GM21528 (cell line): ENCODE measurements around the gene CELA2A.
"Not testable (repeated sequence)": the region's sequence is repeated elsewhere in the genome, so short reads cannot be mapped to it uniquely, and the experiment has no call there.

Experiments used
- ATAC-seq: cut with Tn5 transposase; IDR thresholded peaks from one replicate; pipeline ENCODE4 v1.9.1; 2021; ENCODE audit warnings: mild to moderate bottlenecking, moderate library complexity; ENCODE audit not compliant: unreplicated experiment, low FRiP score

The CELA2A gene

DNA sequence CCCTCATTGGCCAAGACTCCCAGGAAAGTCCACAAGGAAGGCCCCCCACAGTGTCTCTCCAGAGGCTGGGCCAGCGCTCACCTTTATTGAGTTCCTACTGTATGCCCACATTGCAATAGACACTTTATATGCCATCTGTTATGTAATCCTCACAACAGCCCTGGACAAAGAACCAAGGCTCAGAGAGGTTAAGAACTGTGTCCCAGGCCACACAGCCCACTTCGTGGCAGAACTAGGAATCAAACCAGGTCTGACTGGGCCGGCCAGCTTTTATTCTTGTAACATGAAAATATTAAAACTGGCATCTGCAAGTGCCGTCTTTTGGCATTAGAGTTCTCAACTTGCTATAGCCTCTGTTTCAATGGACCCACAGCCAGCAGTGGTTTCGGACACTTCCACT, 13.8 kb upstream of the CELA2A start:
- ATAC-seq, result no peak

DNA sequence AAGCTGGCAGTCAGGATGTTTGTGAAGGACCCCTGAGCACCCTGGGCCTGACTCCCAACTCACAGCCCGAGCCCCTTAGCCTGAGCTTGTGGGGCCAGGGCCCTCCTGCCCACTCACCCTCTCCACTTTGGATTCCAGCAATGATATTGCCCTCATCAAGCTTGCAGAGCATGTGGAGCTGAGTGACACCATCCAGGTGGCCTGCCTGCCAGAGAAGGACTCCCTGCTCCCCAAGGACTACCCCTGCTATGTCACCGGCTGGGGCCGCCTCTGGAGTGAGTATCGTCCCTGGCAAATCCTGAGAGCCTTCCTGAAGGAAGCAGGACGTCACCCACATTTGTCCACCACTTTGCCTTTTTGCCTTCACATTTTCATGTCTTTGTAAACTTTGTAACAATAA, 13.3 kb upstream of the CELA2A start:
- ATAC-seq, result no peak

DNA sequence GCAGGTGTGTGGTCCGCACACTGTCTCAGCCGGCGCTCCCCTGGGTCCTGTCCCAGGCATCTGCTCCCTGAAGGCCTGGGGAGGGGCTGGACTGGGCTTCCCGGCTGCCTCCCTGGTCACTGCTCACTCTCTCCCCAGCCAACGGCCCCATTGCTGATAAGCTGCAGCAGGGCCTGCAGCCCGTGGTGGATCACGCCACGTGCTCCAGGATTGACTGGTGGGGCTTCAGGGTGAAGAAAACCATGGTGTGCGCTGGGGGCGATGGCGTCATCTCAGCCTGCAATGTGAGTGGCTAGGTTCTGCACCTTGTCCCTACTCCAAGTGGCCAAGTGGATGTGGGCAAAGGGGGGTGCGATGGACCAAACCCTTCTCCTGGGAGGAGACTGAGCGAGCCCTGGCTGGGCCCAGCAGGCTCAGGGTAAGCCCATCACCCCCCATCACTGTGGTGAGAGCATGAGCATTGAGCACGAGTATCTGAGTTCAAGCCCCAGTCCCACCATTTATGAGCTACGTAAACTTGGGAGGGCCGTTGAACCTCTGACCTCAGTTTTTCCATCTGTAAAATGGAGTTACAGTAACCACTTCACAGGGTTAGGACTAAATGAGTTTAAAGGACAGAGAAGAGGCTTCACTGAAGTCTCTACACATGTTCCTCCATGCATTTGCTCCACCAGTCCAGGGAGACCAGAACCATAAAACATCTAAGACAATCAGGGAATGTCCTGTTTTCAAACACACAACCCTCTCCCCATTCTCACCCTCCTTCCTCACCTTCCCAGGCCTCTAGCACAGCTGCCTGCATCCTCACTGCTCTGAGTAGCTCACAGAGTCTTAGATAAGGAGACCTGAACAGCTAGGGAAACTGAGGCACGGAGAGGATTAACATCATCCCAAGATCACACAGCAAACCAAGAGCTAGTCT, 11.8 kb upstream of the CELA2A start:
- ATAC-seq, result no peak

DNA sequence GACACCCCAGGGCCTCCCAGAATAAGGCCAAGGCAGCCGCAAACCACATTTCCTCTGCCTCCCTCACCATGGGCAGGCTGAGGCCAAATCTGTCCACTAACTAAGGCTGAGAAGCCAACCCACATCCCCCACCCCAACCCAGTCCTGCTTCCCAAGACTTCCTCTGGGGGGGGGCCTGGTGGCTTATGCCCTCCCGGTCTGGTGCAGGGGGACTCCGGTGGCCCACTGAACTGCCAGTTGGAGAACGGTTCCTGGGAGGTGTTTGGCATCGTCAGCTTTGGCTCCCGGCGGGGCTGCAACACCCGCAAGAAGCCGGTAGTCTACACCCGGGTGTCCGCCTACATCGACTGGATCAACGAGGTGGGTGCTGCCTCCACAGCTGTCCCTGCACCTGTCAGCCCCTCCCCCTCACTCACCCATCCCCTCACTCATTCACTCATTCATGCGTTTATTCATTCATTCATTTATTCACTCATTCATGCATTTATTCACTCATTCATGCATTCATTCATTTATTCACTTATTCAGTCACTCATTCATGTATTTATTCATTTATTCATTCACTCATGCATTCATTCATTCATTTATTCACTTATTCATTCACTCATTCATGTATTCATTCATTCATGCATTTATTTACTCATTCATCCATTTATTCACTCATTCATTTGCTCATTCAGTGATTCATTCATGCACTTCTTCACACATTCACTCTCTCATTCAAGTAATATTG, 11.0 kb upstream of the CELA2A start:
- ATAC-seq, result no peak

DNA sequence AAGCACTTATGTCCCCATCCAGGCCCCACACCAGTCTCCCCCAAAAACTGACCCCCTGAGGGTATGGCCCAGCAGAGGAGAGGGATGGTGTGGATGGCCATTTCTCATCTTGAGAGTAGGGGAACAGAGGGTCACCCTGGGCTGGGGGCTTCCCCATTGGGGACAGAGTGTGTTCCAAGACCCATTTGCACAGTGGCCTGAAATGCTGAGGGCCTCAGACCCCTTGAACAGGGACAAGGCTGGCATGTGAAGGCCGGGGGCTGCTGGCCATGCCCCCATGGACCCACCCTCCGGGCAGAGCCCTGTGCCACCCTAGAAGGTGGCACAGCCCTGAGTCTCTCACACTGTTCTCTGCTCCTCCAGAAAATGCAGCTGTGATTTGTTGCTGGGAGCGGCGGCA, 10.3 kb upstream of the CELA2A start:
- no peak for ATAC-seq

DNA sequence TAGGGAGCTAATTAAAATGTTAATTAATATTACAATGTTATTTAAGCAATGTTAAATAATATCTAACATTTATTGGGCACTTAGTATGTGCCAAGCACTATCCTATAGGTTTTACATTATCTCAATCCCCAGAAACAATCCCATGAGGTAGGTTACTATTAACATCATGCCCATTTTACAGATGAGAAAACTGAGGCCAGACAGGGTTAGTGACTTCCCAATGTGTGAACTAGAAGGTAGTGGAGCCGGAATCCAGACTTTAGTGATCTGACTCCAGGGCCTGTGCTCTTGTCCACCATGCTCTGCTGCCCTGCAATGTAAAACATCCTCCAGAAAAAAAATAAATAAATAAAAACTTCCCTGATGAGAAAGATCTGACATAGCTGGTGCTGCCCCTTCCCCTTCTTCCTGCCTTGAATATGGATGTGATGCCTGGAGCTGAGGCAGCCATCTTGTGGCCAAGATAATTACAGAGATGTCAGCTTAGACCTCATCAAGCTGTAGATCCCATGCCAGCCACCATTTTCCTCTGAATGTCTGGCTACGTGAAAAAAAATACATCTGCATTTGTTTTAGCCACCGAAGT, 7.6 kb upstream of the CELA2A start:
- ATAC-seq, result no peak

DNA sequence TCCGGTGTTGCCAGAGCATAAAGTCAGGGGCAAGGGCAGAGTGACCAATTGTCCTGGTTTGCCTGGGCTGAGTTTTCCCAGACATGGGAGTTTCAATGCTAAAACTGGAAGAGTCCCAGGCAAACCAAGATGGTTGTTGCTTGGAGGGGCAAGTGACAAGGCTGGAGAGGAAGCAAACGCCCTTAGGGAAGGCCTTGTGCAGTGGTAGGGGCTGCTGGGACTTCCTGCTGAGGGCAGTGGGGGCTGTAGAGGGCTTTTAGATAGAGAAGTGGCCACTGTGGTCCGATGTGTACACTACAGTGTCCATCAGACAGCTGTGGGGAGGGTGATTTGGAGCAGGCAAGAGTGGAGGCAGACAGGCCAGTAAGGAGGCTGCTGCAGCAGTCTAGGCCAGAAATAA, 7.0 kb upstream of the CELA2A start:
- no peak for ATAC-seq

DNA sequence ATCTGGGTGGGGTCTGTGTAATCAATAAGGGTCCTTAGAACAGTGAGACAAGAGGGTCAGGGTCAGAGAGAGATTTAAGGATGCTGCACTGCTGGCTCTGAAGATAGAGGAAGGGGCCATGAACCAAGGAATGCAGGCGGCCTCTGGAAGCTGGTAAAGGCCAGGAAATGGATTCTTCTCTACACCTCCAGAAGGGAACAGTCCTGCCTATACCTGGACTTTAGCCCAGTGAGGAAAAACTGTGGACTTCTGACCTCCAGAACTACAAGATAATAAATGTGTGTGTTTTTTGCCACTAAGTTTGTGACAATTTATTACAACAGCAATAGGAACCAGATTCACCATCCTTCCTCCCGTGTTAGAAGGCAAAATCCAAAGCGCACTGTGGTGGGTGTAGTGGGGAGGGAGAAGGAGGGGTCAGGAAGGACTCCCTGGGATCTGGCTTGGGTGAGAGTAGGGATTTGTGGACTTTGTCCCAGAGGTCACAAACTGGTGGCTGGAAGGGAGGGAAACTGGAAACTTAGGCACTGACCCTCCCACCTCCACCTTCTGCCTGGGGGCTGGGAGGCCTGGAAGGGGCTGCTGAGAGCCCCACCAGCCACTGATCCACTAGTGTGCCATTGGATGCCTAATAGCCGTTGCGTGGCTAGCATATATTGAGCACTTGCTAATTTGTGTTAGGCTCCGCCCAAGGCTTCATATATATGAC, 5.4 kb upstream of the CELA2A start:
- ATAC-seq, result no peak

DNA sequence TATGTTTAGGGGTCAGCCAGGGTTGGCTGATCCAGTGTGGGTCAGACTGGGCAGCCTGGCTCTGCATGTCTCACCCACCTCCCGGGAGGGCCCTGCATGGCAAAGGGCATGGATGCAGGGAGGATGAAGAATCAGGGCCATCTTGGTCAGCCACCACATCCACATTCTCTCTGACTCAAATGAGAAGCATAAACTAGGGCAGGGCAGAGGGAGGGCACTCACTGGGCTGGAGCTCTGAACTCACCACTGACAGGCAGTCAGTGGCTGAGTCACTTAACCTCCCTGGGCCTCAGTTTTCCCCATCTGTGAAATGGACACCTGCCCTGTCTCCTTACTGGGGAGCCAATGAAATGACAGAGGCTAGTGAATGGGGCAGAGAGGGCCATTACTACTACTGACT, 4.3 kb upstream of the CELA2A start:
- no peak for ATAC-seq

DNA sequence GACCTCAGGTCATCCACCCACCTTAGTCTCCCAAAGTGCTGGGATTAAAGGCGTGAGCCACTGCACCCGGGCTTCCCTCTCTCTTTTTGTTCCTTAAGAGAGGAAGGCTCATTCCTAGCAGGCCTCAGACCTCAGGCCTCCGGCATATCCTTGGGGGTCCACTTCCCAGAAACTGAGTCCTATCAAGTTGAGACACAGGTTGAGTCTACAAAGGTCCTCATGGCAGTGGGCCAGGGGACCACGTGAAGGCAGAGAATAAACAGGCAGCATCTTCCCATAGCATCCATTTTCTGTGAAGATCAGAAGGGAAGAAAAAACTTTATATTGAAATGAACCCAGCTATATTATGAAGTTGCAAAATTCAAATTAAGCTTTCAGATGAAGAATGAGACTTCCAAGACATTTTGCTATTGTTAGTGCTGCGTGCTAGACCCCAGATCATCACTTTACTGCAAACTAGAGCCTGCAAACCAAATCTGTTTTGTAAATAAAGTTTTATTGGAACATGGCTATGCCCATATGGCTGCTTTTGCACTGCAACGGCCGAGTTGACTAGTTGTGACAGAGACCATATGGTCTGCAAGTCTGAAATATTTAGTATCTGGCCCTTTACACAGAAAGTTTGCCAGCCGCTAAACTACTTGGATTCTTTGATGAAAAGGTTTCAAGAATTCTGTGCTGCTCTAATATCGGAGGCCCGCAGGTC, 3.5 kb upstream of the CELA2A start:
- no peak for ATAC-seq

DNA sequence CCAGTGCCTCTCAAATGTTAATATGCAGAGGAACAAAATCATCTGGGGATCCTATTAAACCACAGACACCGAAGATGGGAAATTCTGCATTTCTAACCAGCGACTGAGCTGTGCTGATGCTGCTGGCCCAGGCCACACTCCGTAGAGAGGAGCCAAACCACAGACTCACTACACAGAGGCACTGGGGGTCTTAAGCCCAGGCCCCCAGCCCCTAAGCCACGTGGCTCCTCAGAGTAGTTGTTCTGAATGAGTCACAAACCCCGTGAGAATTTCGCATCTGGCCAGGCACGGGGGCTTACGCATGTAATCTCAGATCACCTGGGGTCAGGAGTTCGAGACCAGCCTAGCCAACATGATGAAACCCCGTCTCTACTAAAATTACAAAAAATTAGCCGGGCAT, 2.8 kb upstream of the CELA2A start:
- no peak for ATAC-seq

DNA sequence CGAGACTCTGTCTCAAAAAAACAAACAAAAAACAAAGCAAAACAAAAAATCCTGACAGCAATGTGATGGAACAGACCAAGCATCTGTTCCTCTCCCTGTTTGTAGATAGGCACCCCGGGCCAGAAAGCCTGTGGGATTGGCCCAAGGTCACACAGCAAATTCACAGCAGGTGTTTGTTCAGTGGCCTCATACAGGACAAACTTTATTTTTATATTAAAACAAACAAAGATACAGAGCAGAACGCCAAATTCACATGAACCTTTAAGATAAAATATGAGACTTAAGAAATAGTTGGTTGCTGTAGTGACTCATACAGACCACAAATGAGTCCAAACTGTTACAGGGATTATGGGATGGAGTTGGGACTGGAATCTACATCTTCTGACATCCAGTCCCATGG, 2.3 kb upstream of the CELA2A start:
- no peak for ATAC-seq

DNA sequence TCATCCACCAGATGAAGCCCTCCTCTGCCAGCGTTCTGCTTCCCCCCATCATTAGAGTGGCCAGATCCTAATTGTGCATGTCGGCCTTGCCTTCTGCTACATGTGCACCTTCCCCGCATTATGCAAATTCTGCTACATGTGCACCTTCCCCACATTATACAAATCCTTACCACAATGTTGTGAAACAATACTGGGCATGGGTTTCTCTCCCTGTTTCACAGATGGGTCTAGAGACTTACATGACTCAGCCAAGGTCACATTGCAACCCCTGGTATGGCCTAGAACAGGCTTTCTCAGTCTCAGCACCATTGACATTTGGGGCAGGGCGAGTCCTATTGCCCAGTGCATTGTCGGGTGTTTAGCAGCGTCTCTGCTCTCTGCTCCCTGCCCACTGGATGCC, 1.0 kb upstream of the CELA2A start:
- no peak for ATAC-seq

DNA sequence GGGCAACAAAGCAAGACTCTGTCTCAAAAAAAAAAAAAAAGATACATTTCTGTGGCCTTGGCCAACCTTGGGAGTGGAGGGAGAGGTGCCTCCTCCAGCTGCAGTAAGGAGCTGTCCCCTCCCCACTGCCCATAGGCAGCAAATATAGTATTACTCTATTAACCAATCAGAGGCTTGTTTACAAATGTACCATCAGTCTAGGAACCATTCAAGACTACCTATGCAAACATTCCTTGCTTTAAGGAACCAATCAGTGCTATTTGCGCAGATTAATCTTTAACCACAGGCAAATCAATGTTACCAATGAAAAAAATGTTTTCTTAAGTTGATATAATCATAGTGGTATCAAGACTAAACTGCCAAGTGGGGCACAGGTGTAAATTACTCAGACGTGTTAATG, 1.1 kb downstream of the CELA2A start:
- ATAC-seq, result no peak

DNA sequence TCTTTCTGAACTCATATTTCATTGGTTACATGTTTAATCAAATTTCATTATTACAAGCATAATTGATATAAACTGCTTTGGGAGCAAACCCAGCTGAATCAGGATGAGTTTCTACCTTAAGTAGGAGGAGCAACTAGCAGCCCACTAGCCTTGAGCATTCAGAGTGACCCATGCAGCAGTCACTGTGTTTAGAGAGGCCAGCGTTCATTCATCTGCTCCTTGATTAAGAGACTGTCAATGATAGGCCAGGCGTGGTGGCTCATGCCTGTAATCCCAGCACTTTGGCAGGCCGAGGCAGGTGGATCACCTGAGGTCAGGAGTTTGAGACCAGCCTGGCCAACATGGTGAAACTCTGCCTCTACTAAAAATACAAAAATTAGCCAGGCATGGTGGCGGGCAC, 1.9 kb downstream of the CELA2A start:
- ATAC-seq, result not testable (repeated sequence)

DNA sequence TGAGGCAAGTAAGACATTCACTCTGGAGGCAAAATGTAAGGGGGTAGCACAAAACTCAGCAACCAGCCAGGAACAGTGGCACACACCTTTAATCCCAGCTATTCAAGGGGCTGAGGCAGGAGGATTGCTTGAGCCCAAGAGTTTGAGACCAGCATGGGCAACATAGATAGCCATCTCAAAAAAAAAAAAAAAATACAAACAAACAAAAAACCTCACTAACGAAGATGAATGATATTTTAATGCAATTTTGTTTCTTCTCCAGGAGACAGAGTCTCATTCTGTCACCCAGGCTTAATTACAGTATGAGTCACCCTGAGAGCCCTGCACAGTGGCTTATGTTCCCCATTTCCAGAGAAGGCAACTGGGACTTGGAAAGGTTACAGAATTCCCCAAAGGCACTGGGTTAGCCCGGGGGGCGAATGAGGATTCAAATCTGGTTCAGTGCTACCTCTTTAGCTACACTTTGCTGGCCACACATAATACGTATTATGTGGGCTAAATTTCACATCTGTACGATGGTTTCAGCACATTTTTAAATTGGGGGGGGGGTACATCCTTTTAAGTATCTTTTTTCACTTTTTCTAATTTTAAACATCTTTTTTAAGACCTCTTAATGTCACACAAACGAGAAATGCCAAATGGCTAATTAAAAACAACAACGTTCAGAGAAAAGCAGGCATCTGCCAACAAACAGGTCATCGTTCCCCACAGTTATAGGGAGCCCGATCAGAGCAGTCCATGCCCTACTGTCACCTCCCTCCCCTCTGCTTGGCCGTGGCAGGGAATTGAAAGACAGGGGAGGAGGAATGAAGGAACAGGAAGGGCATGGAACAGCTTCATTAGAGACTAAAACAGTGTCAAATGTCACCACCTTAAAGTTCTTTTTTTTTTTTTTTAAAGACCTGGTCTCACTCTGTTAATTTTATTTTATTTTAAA, 3.5 kb downstream of the CELA2A start:
- no peak for ATAC-seq

DNA sequence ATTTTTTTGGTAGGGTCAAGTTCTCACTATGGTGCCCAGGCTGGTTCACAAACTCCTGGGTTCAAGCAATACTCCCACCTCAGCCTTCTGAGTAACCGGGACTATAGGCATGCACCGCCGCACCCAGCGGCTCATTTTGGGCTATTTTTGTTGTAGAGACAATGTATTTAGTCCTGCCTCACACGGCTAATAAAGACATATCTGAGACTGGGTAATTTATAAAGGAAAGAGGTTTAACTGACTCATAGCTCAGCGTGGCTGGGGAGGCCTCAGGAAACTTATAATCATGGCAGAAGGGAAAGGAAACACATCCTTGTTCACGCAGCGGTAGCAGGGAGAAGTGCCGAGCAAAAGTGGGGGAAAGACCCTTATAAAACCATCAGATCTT, 4.2 kb downstream of the CELA2A start:
- ATAC-seq, result no peak

DNA sequence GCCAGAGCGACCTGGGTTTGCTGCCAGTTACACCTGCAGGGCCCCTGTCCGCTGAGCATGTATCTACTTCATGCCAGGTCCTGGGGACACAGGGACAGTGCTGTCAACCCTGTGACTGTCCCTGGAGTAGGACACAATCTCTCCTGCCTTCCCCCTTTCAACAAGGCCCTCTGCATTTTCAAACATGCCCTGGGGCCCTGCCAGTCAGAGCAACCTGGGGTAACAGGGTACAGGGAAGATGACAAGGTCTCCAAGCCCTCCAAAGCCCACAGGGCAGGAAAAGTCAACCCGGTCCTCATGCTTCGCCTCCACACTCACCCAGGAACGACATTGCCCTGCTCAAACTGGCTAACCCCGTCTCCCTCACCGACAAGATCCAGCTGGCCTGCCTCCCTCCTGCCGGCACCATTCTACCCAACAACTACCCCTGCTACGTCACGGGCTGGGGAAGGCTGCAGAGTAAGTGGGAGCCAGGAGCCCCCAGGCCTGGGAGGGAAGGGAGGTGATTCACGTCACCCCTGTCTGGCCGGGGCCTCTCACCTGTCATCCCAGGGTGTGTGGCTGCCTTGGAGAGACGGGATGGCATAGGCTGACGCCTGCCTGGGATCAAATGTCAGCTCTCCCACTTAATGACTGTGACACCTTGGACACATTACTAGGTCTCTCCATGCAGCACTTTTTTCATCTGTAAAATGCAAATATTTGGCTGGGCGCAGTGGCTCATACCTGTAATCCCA, 6.7 kb downstream of the CELA2A start:
- ATAC-seq, result not testable (repeated sequence)

DNA sequence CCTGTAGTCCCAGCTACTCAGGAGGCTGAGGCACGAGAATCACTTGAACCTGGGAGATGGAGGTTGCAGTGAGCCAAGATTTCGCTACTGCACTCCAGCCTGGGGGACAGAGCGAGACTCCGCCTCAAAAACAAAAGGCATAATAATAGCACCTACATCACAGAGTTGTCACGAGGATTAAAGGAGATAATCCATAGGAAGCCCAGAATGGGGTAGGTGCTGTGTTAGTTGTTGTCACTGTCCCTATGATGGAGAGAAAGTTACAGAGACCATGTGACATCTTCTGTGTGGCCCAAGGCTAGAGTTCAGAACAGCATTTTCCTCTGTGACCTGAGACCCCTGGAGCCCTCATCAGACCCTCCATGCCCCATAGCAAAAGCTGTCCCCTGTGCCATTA, 7.4 kb downstream of the CELA2A start:
- not testable (repeated sequence) for ATAC-seq
